GM12872 (cell line): ENCODE data around the gene PLA2G6.

Experiments
- TF ChIP-seq, protein P1 (sequence below): IDR thresholded peaks from 3 replicates; pipeline ENCODE4 v1.5.1; 2011; ENCODE audit warnings: low read depth, mild to moderate bottlenecking, low read length, moderate library complexity; ENCODE audit not compliant: insufficient read depth

PLA2G6 gene

DNA sequence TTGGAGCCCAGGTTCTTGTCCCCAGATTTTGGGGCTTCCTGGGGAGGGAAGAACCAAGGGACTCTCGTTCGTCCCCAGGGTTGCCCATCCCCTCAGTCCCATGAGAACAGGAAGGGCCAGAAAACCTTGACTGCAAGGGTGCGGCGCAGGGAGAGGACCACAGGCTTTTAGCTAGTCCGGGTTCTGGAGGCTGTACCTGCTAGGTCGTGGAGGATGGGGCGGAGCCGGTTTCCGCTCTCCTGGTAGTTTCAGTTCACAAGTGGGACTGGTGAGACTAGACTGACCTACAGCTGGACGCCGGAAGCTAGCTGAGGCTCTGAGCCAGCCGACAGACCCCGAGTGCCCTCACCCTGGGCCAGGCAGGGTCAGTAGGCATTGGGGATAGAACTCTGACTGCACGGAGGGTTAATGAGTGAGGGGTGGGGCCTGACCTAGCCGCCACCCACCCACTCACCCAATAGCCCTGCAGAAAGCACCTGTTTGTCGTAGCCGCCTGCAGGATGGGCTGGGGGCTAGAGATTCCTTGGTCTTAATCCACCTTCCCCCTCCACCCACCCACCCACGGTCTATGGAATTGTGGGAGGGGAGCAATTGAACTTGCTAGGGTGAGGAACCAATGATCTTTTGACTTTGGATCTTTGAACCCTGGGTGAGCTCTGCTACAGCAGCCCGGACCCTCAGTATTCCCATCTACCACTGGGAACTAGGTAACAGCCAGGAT lies 21.6 kb upstream of the PLA2G6 start:
- TF ChIP-seq, protein P1, sequence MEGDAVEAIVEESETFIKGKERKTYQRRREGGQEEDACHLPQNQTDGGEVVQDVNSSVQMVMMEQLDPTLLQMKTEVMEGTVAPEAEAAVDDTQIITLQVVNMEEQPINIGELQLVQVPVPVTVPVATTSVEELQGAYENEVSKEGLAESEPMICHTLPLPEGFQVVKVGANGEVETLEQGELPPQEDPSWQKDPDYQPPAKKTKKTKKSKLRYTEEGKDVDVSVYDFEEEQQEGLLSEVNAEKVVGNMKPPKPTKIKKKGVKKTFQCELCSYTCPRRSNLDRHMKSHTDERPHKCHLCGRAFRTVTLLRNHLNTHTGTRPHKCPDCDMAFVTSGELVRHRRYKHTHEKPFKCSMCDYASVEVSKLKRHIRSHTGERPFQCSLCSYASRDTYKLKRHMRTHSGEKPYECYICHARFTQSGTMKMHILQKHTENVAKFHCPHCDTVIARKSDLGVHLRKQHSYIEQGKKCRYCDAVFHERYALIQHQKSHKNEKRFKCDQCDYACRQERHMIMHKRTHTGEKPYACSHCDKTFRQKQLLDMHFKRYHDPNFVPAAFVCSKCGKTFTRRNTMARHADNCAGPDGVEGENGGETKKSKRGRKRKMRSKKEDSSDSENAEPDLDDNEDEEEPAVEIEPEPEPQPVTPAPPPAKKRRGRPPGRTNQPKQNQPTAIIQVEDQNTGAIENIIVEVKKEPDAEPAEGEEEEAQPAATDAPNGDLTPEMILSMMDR, result no peak

- TF ChIP-seq, protein P1, result no peak
These were observed 20.9 kb upstream of the PLA2G6 start for GRCh38 chr22:38202437-38203089.

GRCh38 chr22:38201711-38202436 lies 20.2 kb upstream of the PLA2G6 start, which contains the start of gene MAFF:
MAFF (plus strand) TSS chr22:38201994; CDS start chr22:38213854, 11,860 bp downstream.
- TF ChIP-seq, protein P1, result no peak

DNA sequence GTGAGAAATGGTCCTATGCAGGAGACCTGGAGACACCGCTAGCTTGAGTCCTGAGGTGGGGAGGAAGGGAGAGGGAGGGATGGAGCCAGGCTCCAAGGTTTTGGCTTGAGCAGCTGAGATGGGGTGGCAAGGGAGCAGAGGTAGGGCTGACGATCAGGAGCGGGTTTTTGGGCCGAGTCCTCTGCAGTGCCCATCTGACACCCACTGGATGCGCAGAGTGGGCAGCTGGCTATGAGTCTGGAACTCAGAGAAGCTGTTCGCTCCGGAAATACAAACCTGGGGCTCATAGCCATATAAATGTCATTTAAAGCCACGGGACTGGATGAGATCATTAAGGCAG lies 19.7 kb upstream of the PLA2G6 start:
- TF ChIP-seq, protein P1, result no peak

- TF ChIP-seq, protein P1, result no peak
These were observed 18.4 kb upstream of the PLA2G6 start for GRCh38 chr22:38199826-38200559.

DNA sequence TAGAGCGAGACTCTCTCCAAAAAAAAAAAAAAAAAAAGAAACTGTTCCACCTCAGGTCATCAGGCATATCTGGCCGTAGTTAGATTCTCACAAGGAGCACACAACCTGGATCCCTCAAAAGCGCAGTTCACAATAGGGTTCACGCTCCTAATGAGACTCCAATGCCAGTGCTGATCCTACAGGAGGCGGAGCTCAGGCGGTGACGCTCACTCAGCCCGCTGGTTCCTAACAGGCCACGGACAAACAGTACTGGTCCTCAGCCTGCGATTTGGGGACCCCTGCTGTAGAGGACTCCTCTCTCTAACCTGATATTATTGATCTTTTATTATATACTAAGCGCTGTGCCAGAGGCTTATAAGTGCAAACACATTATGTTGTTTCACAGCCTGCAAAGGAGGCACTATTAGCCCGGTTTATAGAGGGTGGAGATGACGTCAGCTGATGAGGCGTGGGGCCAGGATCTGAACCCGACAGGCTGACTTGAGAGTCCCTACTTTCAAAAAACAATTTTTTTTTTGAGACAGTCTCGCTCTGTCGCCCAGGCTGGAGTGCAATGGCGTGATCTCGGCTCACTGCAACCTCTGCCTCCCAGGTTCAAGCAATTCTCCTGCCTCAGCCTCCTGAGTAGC lies 15.3 kb upstream of the PLA2G6 start:
- TF ChIP-seq, protein P1, result no peak
